ENCODE results near the gene SLC9C2.

GRCh38 chr1:173555651-173556305, 47.1 kb downstream of the SLC9C2 start:
- no peak for TF ChIP-seq SIN3A (IDR thresholded peaks at IDR 0.05; ENCODE audit: borderline replicate concordance, insufficient read depth, low read length)
- no peak for TF ChIP-seq REST (IDR thresholded peaks at IDR 0.05; ENCODE audit: insufficient read depth in 1 of 2, low read depth in 2 of 2, low read length in 2 of 2)
- no peak for TF ChIP-seq POLR2AphosphoS5 (IDR thresholded peaks at IDR 0.05; ENCODE audit: low read depth, low read length)
- no peak for TF ChIP-seq TAF1 (IDR thresholded peaks at IDR 0.05; ENCODE audit: borderline replicate concordance, insufficient read depth, low read length)

Data from PFSK-1 (cell line).